ENCODE measurements around the gene ARFIP1.
"Not testable (repeated sequence)": the region's sequence is repeated elsewhere in the genome, so short reads cannot be mapped to it uniquely, and the experiment has no call there.

DNA sequence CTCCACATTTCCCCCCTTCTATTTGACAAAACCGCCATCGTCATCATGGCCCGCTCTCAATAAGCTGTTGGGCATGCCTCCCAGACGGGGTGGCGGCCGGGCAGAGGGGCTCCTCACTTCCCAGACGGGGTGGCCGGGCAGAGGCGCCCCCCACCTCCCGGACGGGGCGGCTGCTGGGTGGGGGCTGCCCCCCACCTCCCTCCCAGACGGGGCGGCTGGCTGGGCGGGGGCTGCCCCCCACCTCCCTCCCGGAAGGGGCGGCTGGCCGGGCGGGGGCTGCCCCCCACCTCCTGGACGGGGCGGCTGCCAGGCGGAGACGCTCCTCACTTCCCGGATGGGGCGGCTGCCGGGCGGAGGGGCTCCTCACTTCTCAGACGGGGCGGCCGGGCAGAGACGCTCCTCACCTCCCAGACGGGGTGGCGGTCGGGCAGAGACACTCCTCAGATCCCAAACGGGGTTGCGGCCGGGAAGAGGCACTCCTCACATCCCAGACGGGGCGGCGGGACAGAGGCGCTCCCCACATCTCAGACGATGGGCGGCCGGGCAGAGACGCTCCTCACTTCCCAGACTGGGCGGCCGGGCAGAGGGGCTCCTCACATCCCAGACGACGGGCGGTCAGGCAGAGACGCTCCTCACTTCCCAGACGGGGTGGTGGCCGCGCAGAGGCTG is 14.6 kb upstream of the ARFIP1 start:
- TF ChIP-seq, protein P1, sequence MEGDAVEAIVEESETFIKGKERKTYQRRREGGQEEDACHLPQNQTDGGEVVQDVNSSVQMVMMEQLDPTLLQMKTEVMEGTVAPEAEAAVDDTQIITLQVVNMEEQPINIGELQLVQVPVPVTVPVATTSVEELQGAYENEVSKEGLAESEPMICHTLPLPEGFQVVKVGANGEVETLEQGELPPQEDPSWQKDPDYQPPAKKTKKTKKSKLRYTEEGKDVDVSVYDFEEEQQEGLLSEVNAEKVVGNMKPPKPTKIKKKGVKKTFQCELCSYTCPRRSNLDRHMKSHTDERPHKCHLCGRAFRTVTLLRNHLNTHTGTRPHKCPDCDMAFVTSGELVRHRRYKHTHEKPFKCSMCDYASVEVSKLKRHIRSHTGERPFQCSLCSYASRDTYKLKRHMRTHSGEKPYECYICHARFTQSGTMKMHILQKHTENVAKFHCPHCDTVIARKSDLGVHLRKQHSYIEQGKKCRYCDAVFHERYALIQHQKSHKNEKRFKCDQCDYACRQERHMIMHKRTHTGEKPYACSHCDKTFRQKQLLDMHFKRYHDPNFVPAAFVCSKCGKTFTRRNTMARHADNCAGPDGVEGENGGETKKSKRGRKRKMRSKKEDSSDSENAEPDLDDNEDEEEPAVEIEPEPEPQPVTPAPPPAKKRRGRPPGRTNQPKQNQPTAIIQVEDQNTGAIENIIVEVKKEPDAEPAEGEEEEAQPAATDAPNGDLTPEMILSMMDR (IDR thresholded peaks at IDR 0.05 in 2 of 3, conservative IDR thresholded peaks at IDR 0.05 in 1 of 3; ENCODE audit: borderline replicate concordance in 1 of 3, insufficient read depth in 1 of 3, low read depth in 2 of 3, low read length in 2 of 3) = not testable (repeated sequence)
- not testable (repeated sequence) for TF ChIP-seq TCF7L2 (IDR thresholded peaks at IDR 0.05; ENCODE audit: borderline replicate concordance, extremely low read depth, insufficient read depth, insufficient read length); ZBTB33 (IDR thresholded peaks at IDR 0.05; ENCODE audit: extremely low read depth, insufficient replicate concordance, low read length); YY1 (IDR thresholded peaks at IDR 0.05; ENCODE audit: extremely low read depth, insufficient replicate concordance, low read depth, low read length); SP1 (IDR thresholded peaks at IDR 0.05; ENCODE audit: low read depth); EZH2phosphoT487 (IDR thresholded peaks at IDR 0.05; ENCODE audit: borderline replicate concordance); EZH2 (IDR thresholded peaks at IDR 0.05); ZNF274 (IDR thresholded peaks at IDR 0.05; ENCODE audit: low read depth, low read length); CEBPB (IDR thresholded peaks at IDR 0.05; ENCODE audit: low read depth); POLR2A (IDR thresholded peaks at IDR 0.05; ENCODE audit: borderline replicate concordance, extremely low read depth, insufficient read depth, insufficient read length)
- TF ChIP-seq, protein P2, sequence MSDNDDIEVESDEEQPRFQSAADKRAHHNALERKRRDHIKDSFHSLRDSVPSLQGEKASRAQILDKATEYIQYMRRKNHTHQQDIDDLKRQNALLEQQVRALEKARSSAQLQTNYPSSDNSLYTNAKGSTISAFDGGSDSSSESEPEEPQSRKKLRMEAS (IDR thresholded peaks at IDR 0.05) = not testable (repeated sequence)
